Measurements from ENCODE around the gene DNAJB8.

DNAJB8 gene

DNA sequence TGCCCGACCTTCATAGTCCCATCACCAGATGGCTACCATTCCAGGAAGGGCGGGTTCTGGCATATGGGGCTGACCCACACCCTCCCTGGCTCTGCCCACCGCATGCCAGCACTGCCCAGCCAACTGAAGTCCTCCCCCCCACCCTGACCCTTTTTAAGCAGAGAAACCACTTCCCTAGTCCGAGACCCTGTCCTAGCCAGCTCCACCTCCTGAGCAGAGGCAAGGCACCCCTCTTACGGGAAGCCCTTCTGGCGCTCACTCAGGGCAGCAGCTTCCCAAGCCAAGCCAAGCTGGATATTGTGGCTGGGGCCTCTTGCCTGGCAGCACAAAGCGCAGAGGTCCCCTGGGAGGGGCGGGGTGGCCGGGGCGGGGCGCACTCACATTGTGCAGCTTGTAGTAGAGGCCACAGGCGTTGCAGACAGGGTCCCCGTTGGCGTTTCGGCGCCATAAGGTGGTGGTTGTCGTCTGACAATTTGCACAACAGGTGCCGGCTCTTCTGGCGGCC is 14.8 kb upstream of the DNAJB8 start:
- H3K36me3 ChIP-seq (ENCODE audit: insufficient read depth, low read length), result no peaks in the 10 kb centered on the region
- H3K27me3 ChIP-seq (ENCODE audit: insufficient read depth, low read length), result peaks cover 100% of the 10 kb centered on the region
- no peak overlapping the region for H3K9ac ChIP-seq (ENCODE audit: low read depth, low read length)
- no peaks in the 10 kb centered on the region for H3K9me3 ChIP-seq (ENCODE audit: insufficient read depth, low read depth, low read length)
- 12% methylated on average over 19 of the region's 19 CpGs for WGBS
- H3K4me1 ChIP-seq (ENCODE audit: insufficient read depth, low read length), result peaks cover 45% of the 10 kb centered on the region
- no peak overlapping the region for H3K4me3 ChIP-seq (ENCODE audit: low read length)
- no peak overlapping the region for H3K27ac ChIP-seq (ENCODE audit: low read depth, low read length)

DNA sequence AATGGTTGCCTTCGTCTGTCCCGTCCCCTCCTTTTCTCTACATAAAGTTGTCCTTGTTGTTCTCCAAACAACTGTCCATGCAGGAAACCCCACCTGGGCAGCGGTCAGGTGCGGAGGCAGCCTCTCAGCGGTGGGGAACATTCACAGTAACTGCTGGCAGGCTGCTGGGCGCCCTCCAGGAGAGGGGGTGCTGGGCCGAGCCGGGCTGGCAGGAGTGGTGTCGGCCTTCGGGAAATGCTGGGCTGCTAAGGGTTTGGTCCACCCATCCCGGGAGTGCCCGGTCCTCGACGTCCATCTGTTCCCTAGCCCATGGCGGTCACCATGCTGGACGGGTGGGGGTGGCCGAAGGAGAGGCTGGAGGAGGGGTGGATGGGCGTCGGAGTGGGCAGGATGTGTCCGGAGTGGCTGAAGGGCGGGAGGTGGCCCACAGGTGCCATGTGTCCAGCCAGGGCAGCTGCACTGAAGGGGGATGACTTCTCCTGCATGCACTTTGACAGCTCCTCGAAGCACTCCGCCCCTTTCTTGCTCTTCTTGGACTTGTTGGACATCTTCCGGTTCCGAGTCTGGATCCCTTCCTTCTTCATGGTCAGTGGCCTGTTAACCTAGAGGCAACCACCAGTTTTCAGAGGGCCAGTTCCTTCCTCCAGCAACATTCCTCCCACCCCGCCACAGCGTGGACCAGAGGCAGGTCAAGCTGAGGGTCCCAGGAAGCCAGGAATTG is 14.2 kb upstream of the DNAJB8 start:
- H3K27me3 ChIP-seq (ENCODE audit: insufficient read depth, low read length), result peaks cover 100% of the 10 kb centered on the region
- H3K36me3 ChIP-seq (ENCODE audit: insufficient read depth, low read length), result no peaks in the 10 kb centered on the region
- no peak overlapping the region for H3K9ac ChIP-seq (ENCODE audit: low read depth, low read length)

DNA sequence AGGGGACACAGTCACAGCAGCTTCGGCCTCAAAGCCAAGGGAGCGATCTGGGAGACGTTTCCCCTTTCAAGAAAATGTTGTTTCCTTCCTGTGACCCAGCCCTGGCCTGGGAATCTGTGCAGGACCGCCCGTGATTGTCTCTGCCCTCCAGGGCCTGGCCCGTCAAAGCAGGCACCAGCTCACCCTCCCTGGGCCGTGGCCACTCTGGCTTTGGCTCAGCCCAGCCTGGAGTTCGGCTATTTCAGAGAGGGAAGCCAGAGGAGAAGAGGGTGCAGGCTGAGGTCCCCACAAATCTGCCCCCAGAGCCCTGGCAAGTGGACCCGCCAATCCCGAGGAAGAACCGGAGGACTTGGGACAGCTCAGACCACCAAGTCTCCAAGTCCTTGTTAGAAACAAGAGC is 13.6 kb upstream of the DNAJB8 start:
- Histone ChIP-seq H3K36me3 (ENCODE audit: insufficient read depth, low read length) (no peaks in the 10 kb centered on the region), H3K4me3 (ENCODE audit: low read length) (no peak overlapping the region), H3K9me3 (ENCODE audit: insufficient read depth, low read depth, low read length) (no peaks in the 10 kb centered on the region), H3K4me1 (ENCODE audit: insufficient read depth, low read length) (peaks cover 39% of the 10 kb centered on the region), H3K27ac (ENCODE audit: low read depth, low read length) (no peak overlapping the region), H3K9ac (ENCODE audit: low read depth, low read length) (no peak overlapping the region), H3K27me3 (ENCODE audit: insufficient read depth, low read length) (peaks cover 100% of the 10 kb centered on the region)
- 75% methylated on average over 11 of the region's 11 CpGs for WGBS

More for the DNA sequence above, 14.2 kb upstream of the DNAJB8 start:
- no peak overlapping the region for H3K27ac ChIP-seq (ENCODE audit: low read depth, low read length)
- no peaks in the 10 kb centered on the region for H3K9me3 ChIP-seq (ENCODE audit: insufficient read depth, low read depth, low read length)
- H3K4me3 ChIP-seq (ENCODE audit: low read length), result no peak overlapping the region
- H3K4me1 ChIP-seq (ENCODE audit: insufficient read depth, low read length), result peaks cover 45% of the 10 kb centered on the region
- WGBS, result 90% methylated on average over 27 of the region's 27 CpGs

DNA sequence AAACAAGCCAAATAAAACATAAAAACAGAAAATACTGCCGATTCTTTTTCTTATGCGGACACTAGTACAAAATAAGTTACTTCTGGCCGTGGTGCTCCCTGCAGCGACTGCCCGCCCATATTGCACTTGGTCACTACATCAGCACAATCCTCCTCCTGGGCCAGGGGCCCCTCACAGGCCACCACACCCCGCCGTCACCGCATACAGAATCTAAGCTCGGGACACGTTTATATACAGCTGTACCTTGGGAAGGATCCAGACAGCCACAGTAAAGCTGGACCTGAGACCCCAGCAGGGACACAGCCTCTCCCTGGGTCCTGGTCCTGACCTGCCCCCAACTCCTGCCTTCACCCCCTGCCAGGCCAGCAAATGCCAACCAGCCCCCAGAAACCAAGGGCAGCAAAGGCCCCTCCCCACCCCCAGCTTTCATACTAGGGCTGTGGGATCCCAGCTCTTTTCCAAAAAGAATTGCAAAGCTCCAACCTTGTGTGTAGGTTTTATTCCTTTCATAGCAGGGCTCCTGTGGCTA is 12.9 kb upstream of the DNAJB8 start:
- no peaks in the 10 kb centered on the region for H3K36me3 ChIP-seq (ENCODE audit: insufficient read depth, low read length)
- WGBS, result 81% methylated on average over 10 of the region's 10 CpGs
- no peaks in the 10 kb centered on the region for H3K9me3 ChIP-seq (ENCODE audit: insufficient read depth, low read depth, low read length)
- H3K4me1 ChIP-seq (ENCODE audit: insufficient read depth, low read length), result peaks cover 34% of the 10 kb centered on the region
- H3K4me3 ChIP-seq (ENCODE audit: low read length), result no peak overlapping the region
- peaks cover 100% of the 10 kb centered on the region for H3K27me3 ChIP-seq (ENCODE audit: insufficient read depth, low read length)
- H3K9ac ChIP-seq (ENCODE audit: low read depth, low read length), result no peak overlapping the region
- H3K27ac ChIP-seq (ENCODE audit: low read depth, low read length), result no peak overlapping the region

DNA sequence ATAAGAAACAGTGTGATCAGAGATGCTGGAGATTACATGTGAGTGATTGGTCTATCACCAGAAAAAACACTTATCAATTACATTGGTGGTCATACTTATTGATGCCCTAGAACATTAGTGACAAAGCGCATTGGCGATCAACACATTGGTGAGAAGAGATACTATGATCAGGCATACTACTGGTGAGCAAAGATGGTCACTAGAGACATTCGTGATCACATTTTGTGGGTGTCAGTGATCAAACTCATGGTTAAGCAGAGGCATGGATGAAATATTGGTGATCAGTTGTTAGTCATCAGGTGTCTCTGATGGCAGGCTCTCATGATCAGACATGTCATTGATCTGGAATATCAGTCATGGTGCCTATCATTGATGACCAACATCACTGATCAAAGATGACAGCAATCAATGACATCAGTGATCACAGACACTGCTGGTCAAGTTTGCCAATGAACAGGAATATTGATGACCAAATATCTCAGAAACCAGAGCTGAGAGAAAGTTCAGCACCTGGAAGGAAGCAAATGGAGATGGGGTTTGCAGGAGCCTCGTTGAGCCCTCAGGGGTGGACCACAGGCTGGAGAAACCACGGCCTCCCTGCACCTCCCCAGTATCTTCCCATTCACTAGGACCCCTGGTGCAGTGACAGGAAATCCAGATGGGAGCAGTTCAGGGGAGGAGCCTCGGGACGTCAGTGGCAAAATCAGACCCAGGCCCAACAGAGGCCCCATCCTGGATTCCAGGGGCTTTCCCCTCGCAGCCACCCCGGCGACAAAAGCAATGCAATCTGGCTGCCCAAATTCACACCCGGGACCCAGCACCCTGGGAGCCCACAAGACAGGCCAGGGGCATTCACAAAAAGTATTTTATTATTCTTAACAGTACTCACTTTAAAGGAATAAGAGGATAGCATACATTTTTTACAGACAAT is 12.2 kb upstream of the DNAJB8 start:
- H3K36me3 ChIP-seq (ENCODE audit: insufficient read depth, low read length), result no peaks in the 10 kb centered on the region

DNA sequence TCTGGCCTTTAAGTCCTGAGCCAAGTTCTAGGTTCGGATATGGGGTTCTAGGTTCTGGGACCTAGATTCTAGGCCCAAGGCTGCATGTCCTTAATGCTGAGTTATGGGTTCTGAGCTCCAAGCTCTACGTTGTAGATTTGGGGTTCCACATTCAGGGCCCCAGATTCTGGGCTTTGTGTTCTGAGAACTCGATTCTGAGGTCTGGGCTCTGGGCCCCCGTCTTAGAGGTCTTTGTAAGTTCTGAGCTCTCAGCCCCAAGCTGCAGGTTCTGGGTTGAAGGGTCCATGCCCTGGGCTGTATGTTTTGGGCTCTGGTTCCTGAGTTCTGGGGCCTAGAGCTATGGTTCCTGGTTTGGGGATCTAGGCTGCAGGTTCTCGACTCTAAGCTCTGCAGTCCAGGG is 10.0 kb upstream of the DNAJB8 start:
- no peaks in the 10 kb centered on the region for H3K9me3 ChIP-seq (ENCODE audit: insufficient read depth, low read depth, low read length)
- H3K27ac ChIP-seq (ENCODE audit: low read depth, low read length), result no peak overlapping the region
- peaks cover 100% of the 10 kb centered on the region for H3K27me3 ChIP-seq (ENCODE audit: insufficient read depth, low read length)
- H3K4me1 ChIP-seq (ENCODE audit: insufficient read depth, low read length), result peaks cover 16% of the 10 kb centered on the region
- H3K4me3 ChIP-seq (ENCODE audit: low read length), result no peak overlapping the region
- H3K36me3 ChIP-seq (ENCODE audit: insufficient read depth, low read length), result no peaks in the 10 kb centered on the region
- WGBS, result 91% methylated on average over 5 of the region's 5 CpGs
- no peak overlapping the region for H3K9ac ChIP-seq (ENCODE audit: low read depth, low read length)

More for the DNA sequence above, 12.2 kb upstream of the DNAJB8 start:
- Histone ChIP-seq H3K4me1 (ENCODE audit: insufficient read depth, low read length) (peaks cover 34% of the 10 kb centered on the region), H3K9ac (ENCODE audit: low read depth, low read length) (no peak overlapping the region), H3K4me3 (ENCODE audit: low read length) (no peak overlapping the region), H3K9me3 (ENCODE audit: insufficient read depth, low read depth, low read length) (no peaks in the 10 kb centered on the region), H3K27me3 (ENCODE audit: insufficient read depth, low read length) (peaks cover 100% of the 10 kb centered on the region), H3K27ac (ENCODE audit: low read depth, low read length) (no peak overlapping the region)
- 77% methylated on average over 11 of the region's 11 CpGs for WGBS

DNA sequence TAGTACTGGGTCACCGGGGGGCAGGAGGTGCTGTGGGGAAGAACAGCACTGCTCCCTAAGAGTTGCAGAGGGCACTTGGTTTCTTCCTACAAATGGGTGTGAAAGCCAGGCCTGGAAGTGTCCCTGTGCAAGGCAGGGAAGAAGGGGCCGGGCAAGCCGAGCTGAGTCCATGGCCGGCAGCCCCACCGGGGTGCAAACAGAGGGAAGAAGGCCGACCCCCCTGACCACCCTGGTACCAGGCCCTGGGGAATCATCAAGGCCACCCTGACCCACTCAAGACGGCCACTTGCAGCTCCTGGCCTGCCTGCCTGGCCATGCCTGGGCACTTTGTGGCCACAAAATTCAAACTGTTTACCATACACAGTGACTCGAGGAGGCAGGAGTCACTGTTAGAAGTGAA is 8.7 kb upstream of the DNAJB8 start:
- 72% methylated on average over 8 of the region's 8 CpGs for WGBS
- no peak overlapping the region for H3K9ac ChIP-seq (ENCODE audit: low read depth, low read length)
- peaks cover 12% of the 10 kb centered on the region for H3K4me1 ChIP-seq (ENCODE audit: insufficient read depth, low read length)
- H3K4me3 ChIP-seq (ENCODE audit: low read length), result no peak overlapping the region
- no peaks in the 10 kb centered on the region for H3K9me3 ChIP-seq (ENCODE audit: insufficient read depth, low read depth, low read length)
- H3K36me3 ChIP-seq (ENCODE audit: insufficient read depth, low read length), result no peaks in the 10 kb centered on the region
- no peak overlapping the region for H3K27ac ChIP-seq (ENCODE audit: low read depth, low read length)
- H3K27me3 ChIP-seq (ENCODE audit: insufficient read depth, low read length), result peaks cover 100% of the 10 kb centered on the region

DNA sequence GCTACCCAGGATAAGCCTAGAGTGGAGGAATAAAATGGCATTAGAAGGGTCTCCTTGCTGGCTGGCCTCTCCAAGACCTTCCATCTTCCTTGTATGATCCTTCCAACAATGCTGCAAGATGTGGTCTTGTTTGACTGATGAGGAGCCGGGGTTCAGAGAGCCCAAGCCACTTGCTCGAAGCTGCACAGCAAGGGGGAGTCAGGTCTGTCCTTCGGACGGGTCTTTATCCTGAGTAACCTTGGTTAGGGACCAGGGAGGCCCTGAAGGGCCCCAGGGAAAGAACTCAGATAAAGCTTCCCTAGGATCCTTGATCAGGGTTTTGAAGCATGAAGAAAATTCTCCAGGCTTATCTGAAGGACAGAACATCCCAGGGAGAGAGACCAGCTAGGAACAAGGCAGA is 7.0 kb upstream of the DNAJB8 start:
- WGBS, result 48% methylated on average over 3 of the region's 4 CpGs
- no peaks in the 10 kb centered on the region for H3K9me3 ChIP-seq (ENCODE audit: insufficient read depth, low read depth, low read length)
- peaks cover 12% of the 10 kb centered on the region for H3K4me1 ChIP-seq (ENCODE audit: insufficient read depth, low read length)
- no peak overlapping the region for H3K4me3 ChIP-seq (ENCODE audit: low read length)
- no peaks in the 10 kb centered on the region for H3K36me3 ChIP-seq (ENCODE audit: insufficient read depth, low read length)
- peaks cover 93% of the 10 kb centered on the region for H3K27me3 ChIP-seq (ENCODE audit: insufficient read depth, low read length)
- H3K9ac ChIP-seq (ENCODE audit: low read depth, low read length), result no peak overlapping the region
- H3K27ac ChIP-seq (ENCODE audit: low read depth, low read length), result no peak overlapping the region

DNA sequence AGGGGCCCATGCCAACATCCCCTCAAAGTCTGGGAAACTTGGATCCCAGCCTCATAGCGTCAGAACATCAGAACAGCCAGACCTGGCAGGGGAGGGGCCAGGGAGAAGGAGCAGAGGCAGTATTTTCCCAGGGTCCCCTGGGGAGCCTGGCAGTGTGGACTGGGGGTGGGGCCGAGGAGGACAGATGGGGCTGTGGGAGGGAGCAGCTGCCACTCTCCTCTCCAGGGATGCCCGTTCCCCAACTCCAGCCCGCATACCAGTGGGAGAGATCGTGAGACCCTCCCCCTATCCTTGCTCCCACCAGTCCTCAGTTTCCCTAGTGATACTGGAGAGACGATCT is 6.5 kb upstream of the DNAJB8 start:
- H3K27ac ChIP-seq (ENCODE audit: low read depth, low read length), result no peak overlapping the region
- no peak overlapping the region for H3K9ac ChIP-seq (ENCODE audit: low read depth, low read length)
- WGBS, result 20% methylated on average over 2 of the region's 6 CpGs
- peaks cover 90% of the 10 kb centered on the region for H3K27me3 ChIP-seq (ENCODE audit: insufficient read depth, low read length)
- H3K36me3 ChIP-seq (ENCODE audit: insufficient read depth, low read length), result no peaks in the 10 kb centered on the region
- H3K4me1 ChIP-seq (ENCODE audit: insufficient read depth, low read length), result peaks cover 12% of the 10 kb centered on the region
- H3K4me3 ChIP-seq (ENCODE audit: low read length), result no peak overlapping the region
- H3K9me3 ChIP-seq (ENCODE audit: insufficient read depth, low read depth, low read length), result no peaks in the 10 kb centered on the region

DNA sequence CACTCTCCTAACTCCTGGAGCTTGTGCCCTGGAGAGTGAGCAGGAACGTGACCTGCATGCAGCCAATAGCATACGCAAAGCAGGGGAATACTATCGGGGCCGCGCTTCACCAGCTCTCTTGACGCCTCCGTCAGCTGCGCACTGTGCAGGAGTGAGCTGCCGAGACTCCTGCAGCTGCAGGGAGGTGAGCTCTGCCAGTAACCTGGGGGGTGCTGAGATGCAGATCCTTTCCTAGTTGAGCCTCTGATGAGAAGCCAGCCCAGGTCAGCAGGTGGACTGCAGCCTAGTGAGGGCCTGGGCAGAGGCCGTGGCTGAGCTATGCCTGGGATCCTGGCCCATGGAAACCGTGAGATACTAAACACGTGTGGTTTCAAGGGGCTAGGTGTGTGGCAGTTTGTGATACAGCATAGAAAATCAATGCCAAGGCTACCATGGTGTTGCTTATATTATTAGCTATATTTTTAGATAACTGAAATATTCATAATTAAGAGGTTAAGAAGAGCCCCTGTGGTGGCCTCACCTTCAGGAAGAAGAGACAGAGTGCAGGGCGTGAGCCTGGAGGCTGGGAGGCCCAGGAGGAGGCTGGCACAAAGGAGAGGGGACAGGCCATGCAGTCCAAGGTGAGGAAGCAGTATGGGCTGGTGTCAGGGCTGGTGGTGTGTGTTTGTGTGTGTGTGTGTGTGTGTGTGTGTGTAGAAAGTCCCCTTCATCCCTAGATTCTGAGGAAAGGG is 5.9 kb upstream of the DNAJB8 start:
- no peak overlapping the region for H3K9ac ChIP-seq (ENCODE audit: low read depth, low read length)
- H3K36me3 ChIP-seq (ENCODE audit: insufficient read depth, low read length), result no peaks in the 10 kb centered on the region
- no peak overlapping the region for H3K27ac ChIP-seq (ENCODE audit: low read depth, low read length)
- H3K4me3 ChIP-seq (ENCODE audit: low read length), result no peak overlapping the region
- no peaks in the 10 kb centered on the region for H3K9me3 ChIP-seq (ENCODE audit: insufficient read depth, low read depth, low read length)
- 80% methylated on average over 13 of the region's 13 CpGs for WGBS
- H3K4me1 ChIP-seq (ENCODE audit: insufficient read depth, low read length), result peaks cover 12% of the 10 kb centered on the region
- H3K27me3 ChIP-seq (ENCODE audit: insufficient read depth, low read length), result peaks cover 87% of the 10 kb centered on the region

Measured in HUES64 (cell line).